Peyer's patch (tissue), 4 donors: ENCODE measurements around the gene ASAP2.

Source experiments
- CTCF ChIP-seq, 6 experiments: fragments of 450-650 bp in 4 of 6; fragments of 200-600 bp in 2 of 6; sonication (generic) in 1 of 6; IDR thresholded peaks; one replicate each; pipeline ENCODE4 v1.5.1; 2017 to 2019; ENCODE audit warnings: antibody characterized with exemption in 6 of 6, mild to moderate bottlenecking in 3 of 6, moderate library complexity in 1 of 6
- POLR2A ChIP-seq, 2 donors: fragments of 450-650 bp; IDR thresholded peaks; one replicate each; pipeline ENCODE4 v1.5.1; 2017; ENCODE audit warnings: antibody characterized with exemption in 2 of 2, mild to moderate bottlenecking in 2 of 2, moderate library complexity in 2 of 2

GRCh38 chr2:9356261-9356660, 149.6 kb downstream of the ASAP2 start:
- TF ChIP-seq POLR2A (IDR thresholded peaks at IDR 0.05) (no peak), CTCF (IDR thresholded peaks at IDR 0.05) (no peak)
